Measurements from ENCODE around the gene PPP3R2. TPM values are rescaled to one million over a fixed set of nuclear protein-coding genes. Genes with fewer than 3 reads are reported as not detected.

Gene PPP3R2
- total RNA-seq, 4 donors from 2014 or later: not detected

GRCh38 chr9:101628173-101628572 is 33.4 kb upstream of the PPP3R2 start:
- Histone ChIP-seq H3K9me3 (no peaks in the 10 kb centered on the region), H3K27me3 (no peaks in the 10 kb centered on the region), H3K27ac (no peak overlapping the region), H3K36me3 (no peaks in the 10 kb centered on the region), H3K4me1 (no peaks in the 10 kb centered on the region), H3K4me3 (no peak overlapping the region)
- no peak for TF ChIP-seq CTCF (IDR thresholded peaks at IDR 0.05)
- TF ChIP-seq EP300 (IDR thresholded peaks at IDR 0.05): no peak
- TF ChIP-seq POLR2A (IDR thresholded peaks at IDR 0.05): no peak
- 63 to 69% methylated on average over 4 of the region's 4 CpGs for WGBS, 2 donors
- no peak for DNase-seq (ENCODE audit: low spot score in 2 of 2)

GRCh38 chr9:101626295-101626694 is 31.5 kb upstream of the PPP3R2 start:
- WGBS, 2 donors: 75 to 95% methylated on average over 1 of the region's 1 CpG
- DNase-seq (ENCODE audit: low spot score in 2 of 2): no peak

GRCh38 chr9:101625876-101626275 is 31.1 kb upstream of the PPP3R2 start:
- no peak for TF ChIP-seq CTCF (IDR thresholded peaks at IDR 0.05)
- TF ChIP-seq POLR2A (IDR thresholded peaks at IDR 0.05): no peak
- TF ChIP-seq EP300 (IDR thresholded peaks at IDR 0.05): no peak
- Histone ChIP-seq H3K36me3 (no peaks in the 10 kb centered on the region), H3K4me3 (no peak overlapping the region), H3K27ac (no peak overlapping the region), H3K27me3 (no peaks in the 10 kb centered on the region), H3K9me3 (no peaks in the 10 kb centered on the region), H3K4me1 (no peaks in the 10 kb centered on the region)
- 75 to 84% methylated on average over 2 of the region's 2 CpGs for WGBS, 2 donors
- DNase-seq (ENCODE audit: low spot score in 2 of 2): no peak

More at GRCh38 chr9:101626295-101626694, 31.5 kb upstream of the PPP3R2 start:
- Histone ChIP-seq H3K27me3 (no peaks in the 10 kb centered on the region), H3K4me1 (no peaks in the 10 kb centered on the region), H3K36me3 (no peaks in the 10 kb centered on the region), H3K27ac (no peak overlapping the region), H3K4me3 (no peak overlapping the region), H3K9me3 (no peaks in the 10 kb centered on the region)
- TF ChIP-seq CTCF (IDR thresholded peaks at IDR 0.05) (no peak), EP300 (IDR thresholded peaks at IDR 0.05) (no peak), POLR2A (IDR thresholded peaks at IDR 0.05) (no peak)

- no peak for DNase-seq (ENCODE audit: low spot score in 2 of 2)
- no peak for TF ChIP-seq CTCF (IDR thresholded peaks at IDR 0.05)
- no peak for TF ChIP-seq POLR2A (IDR thresholded peaks at IDR 0.05)
- TF ChIP-seq EP300 (IDR thresholded peaks at IDR 0.05): no peak
These were observed 25.7 kb upstream of the PPP3R2 start for GRCh38 chr9:101620452-101620851.

GRCh38 chr9:101618698-101619097 is 23.9 kb upstream of the PPP3R2 start:
- H3K27me3 ChIP-seq: no peaks in the 10 kb centered on the region
- H3K4me3 ChIP-seq: no peak overlapping the region
- no peak overlapping the region for H3K27ac ChIP-seq
- no peaks in the 10 kb centered on the region for H3K4me1 ChIP-seq
- no peaks in the 10 kb centered on the region for H3K9me3 ChIP-seq
- no peaks in the 10 kb centered on the region for H3K36me3 ChIP-seq
- no peak for TF ChIP-seq CTCF (IDR thresholded peaks at IDR 0.05)
- TF ChIP-seq POLR2A (IDR thresholded peaks at IDR 0.05): no peak
- no peak for TF ChIP-seq EP300 (IDR thresholded peaks at IDR 0.05)
- DNase-seq (ENCODE audit: low spot score in 2 of 2): no peak

More at GRCh38 chr9:101620452-101620851, 25.7 kb upstream of the PPP3R2 start:
- 98% methylated on average over 1 of the region's 1 CpG for WGBS, 2 donors
- Histone ChIP-seq H3K9me3 (no peaks in the 10 kb centered on the region), H3K27me3 (no peaks in the 10 kb centered on the region), H3K36me3 (no peaks in the 10 kb centered on the region), H3K4me1 (no peaks in the 10 kb centered on the region), H3K27ac (no peak overlapping the region), H3K4me3 (no peak overlapping the region)
